BLaER1 treated with 17β-estradiol and CSF1 and Interleukin-3, amounts not matched to agents 10 nM and 100 nM (cell line): ENCODE results near the gene TIPARP.

ENCODE experiments used
- H3K27ac ChIP-seq, 11 experiments: shearing (Covaris generic); formaldehyde crosslinking; 2 replicates each; pipeline ENCODE4 v1.8.1; 2022
- H3K27me3 ChIP-seq, 11 experiments: shearing (Covaris generic); formaldehyde crosslinking; 2 replicates each; pipeline ENCODE4 v1.8.1; 2022
- H3K36me3 ChIP-seq, 11 experiments: shearing (Covaris generic); formaldehyde crosslinking; 2 replicates each; pipeline ENCODE4 v1.8.1; 2022
- H3K4me1 ChIP-seq, 10 experiments: shearing (Covaris generic); formaldehyde crosslinking; 2 replicates each; pipeline ENCODE4 v1.8.1; 2022
- H3K4me2 ChIP-seq, 11 experiments: shearing (Covaris generic); formaldehyde crosslinking; 2 replicates each; pipeline ENCODE4 v1.8.1; 2022
- H3K4me3 ChIP-seq, 10 experiments: shearing (Covaris generic); formaldehyde crosslinking; 2 replicates each; pipeline ENCODE4 v1.8.1; 2022
- H3K9ac ChIP-seq, 11 experiments: shearing (Covaris generic); formaldehyde crosslinking; 2 replicates each; pipeline ENCODE4 v1.8.1; 2022
- H3K9me3 ChIP-seq, 11 experiments: shearing (Covaris generic); formaldehyde crosslinking; replicated peaks in 1 of 11; 2 replicates each; pipeline ENCODE4 v1.8.1; 2022
- H4K20me1 ChIP-seq, 11 experiments: shearing (Covaris generic); formaldehyde crosslinking; 2 replicates each; pipeline ENCODE4 v1.8.1; 2022
- Cebpa-rat ChIP-seq, 11 experiments: shearing (Covaris generic); IDR thresholded peaks; 2 replicates each; pipeline ENCODE4 v1.8.1; 2022

Gene TIPARP

GRCh38 chr3:156743859-156744258 lies 69.5 kb downstream of the TIPARP start:
- TF ChIP-seq Cebpa-rat (IDR thresholded peaks at IDR 0.05): no peak
- Histone ChIP-seq H4K20me1 (no peaks in the 10 kb centered on the region), H3K36me3 (no peaks in the 10 kb centered on the region), H3K27me3 (no peaks in the 10 kb centered on the region), H3K9ac (no peak overlapping the region), H3K27ac (no peak overlapping the region), H3K9me3 (peaks cover 18 to 37% (median 24%) of the 10 kb centered on the region in 11 experiments), H3K4me1 (no peaks in the 10 kb centered on the region), H3K4me3 (no peak overlapping the region), H3K4me2 (no peak overlapping the region)

GRCh38 chr3:156744631-156745030 lies 70.2 kb downstream of the TIPARP start:
- Histone ChIP-seq H3K4me3 (no peak overlapping the region), H3K27ac (no peak overlapping the region), H3K4me2 (no peak overlapping the region), H3K27me3 (no peaks in the 10 kb centered on the region), H3K36me3 (no peaks in the 10 kb centered on the region), H3K9me3 (peaks cover 18 to 37% (median 24%) of the 10 kb centered on the region in 11 experiments), H3K9ac (no peak overlapping the region), H3K4me1 (no peaks in the 10 kb centered on the region), H4K20me1 (no peaks in the 10 kb centered on the region)
- no peak for TF ChIP-seq Cebpa-rat (IDR thresholded peaks at IDR 0.05)

GRCh38 chr3:156745766-156746165 lies 71.4 kb downstream of the TIPARP start:
- Histone ChIP-seq H4K20me1 (no peaks in the 10 kb centered on the region), H3K9me3 (peaks cover 18 to 28% (median 22%) of the 10 kb centered on the region in 11 experiments), H3K4me1 (no peaks in the 10 kb centered on the region), H3K4me3 (no peak overlapping the region), H3K9ac (no peak overlapping the region), H3K27ac (no peak overlapping the region), H3K4me2 (no peak overlapping the region), H3K36me3 (no peaks in the 10 kb centered on the region), H3K27me3 (no peaks in the 10 kb centered on the region)
- no peak for TF ChIP-seq Cebpa-rat (IDR thresholded peaks at IDR 0.05)

- H3K36me3 ChIP-seq: no peaks in the 10 kb centered on the region
- H3K27me3 ChIP-seq: no peaks in the 10 kb centered on the region
- no peak overlapping the region for H3K9ac ChIP-seq
- H3K4me2 ChIP-seq: no peak overlapping the region
- no peak overlapping the region for H3K4me3 ChIP-seq
- H3K27ac ChIP-seq: no peak overlapping the region
- no peaks in the 10 kb centered on the region for H3K4me1 ChIP-seq
- H4K20me1 ChIP-seq: no peaks in the 10 kb centered on the region
- TF ChIP-seq Cebpa-rat (IDR thresholded peaks at IDR 0.05): no peak
- peaks cover 18 to 25% (median 21%) of the 10 kb centered on the region in 11 experiments for H3K9me3 ChIP-seq
These were observed 72.7 kb downstream of the TIPARP start for GRCh38 chr3:156747046-156747445.

- Histone ChIP-seq H3K4me2 (no peak overlapping the region), H3K4me1 (no peaks in the 10 kb centered on the region; a peak in 1 of 20 replicates), H4K20me1 (no peaks in the 10 kb centered on the region), H3K4me3 (no peak overlapping the region), H3K27me3 (no peaks in the 10 kb centered on the region), H3K9ac (no peak overlapping the region), H3K36me3 (no peaks in the 10 kb centered on the region), H3K27ac (no peak overlapping the region), H3K9me3 (peaks cover 18 to 25% (median 21%) of the 10 kb centered on the region in 11 experiments)
- TF ChIP-seq Cebpa-rat (IDR thresholded peaks at IDR 0.05): no peak
These were observed 74.9 kb downstream of the TIPARP start for GRCh38 chr3:156749244-156749643.

GRCh38 chr3:156750191-156750873 lies 75.9 kb downstream of the TIPARP start:
- H3K36me3 ChIP-seq: no peaks in the 10 kb centered on the region
- H3K4me1 ChIP-seq: no peaks in the 10 kb centered on the region; a peak in 1 of 20 replicates
- no peak overlapping the region for H3K9ac ChIP-seq
- H3K27ac ChIP-seq: no peak overlapping the region
- H3K4me2 ChIP-seq: no peak overlapping the region
- TF ChIP-seq Cebpa-rat (IDR thresholded peaks at IDR 0.05): no peak
- H3K27me3 ChIP-seq: no peaks in the 10 kb centered on the region
- no peaks in the 10 kb centered on the region for H4K20me1 ChIP-seq
- H3K4me3 ChIP-seq: no peak overlapping the region
- H3K9me3 ChIP-seq: peaks cover 18 to 25% (median 21%) of the 10 kb centered on the region in 11 experiments

- H4K20me1 ChIP-seq: no peaks in the 10 kb centered on the region
- no peaks in the 10 kb centered on the region; a peak in 1 of 20 replicates for H3K4me1 ChIP-seq
- no peaks in the 10 kb centered on the region for H3K27me3 ChIP-seq
- peaks cover 18 to 21% (median 20%) of the 10 kb centered on the region in 11 experiments for H3K9me3 ChIP-seq
- H3K9ac ChIP-seq: no peak overlapping the region
- no peak overlapping the region for H3K4me2 ChIP-seq
- H3K36me3 ChIP-seq: no peaks in the 10 kb centered on the region
- no peak overlapping the region for H3K27ac ChIP-seq
- H3K4me3 ChIP-seq: no peak overlapping the region
- TF ChIP-seq Cebpa-rat (IDR thresholded peaks at IDR 0.05): no peak
These were observed 76.5 kb downstream of the TIPARP start for GRCh38 chr3:156750874-156751245.

GRCh38 chr3:156751461-156752025 lies 77.2 kb downstream of the TIPARP start:
- Histone ChIP-seq H3K4me3 (no peak overlapping the region), H4K20me1 (no peaks in the 10 kb centered on the region), H3K27ac (no peak overlapping the region), H3K4me1 (no peaks in the 10 kb centered on the region; a peak in 1 of 20 replicates), H3K36me3 (no peaks in the 10 kb centered on the region), H3K9ac (no peak overlapping the region), H3K9me3 (peaks cover 13 to 19% (median 14%) of the 10 kb centered on the region in 11 experiments), H3K4me2 (no peak overlapping the region), H3K27me3 (no peaks in the 10 kb centered on the region)
- TF ChIP-seq Cebpa-rat (IDR thresholded peaks at IDR 0.05): no peak
